OCI-LY1 (cell line): ENCODE results near the gene NPSR1.

Experiments used
- EZH2 ChIP-seq: fragments of 200-600 bp; sonication (generic), shearing (Covaris generic); IDR thresholded peaks from 2 replicates; pipeline ENCODE4 v1.8.0; 2017; ENCODE audit warnings: borderline replicate concordance, mixed run types, mild to moderate bottlenecking, antibody characterized with exemption, low read length, moderate library complexity, mixed read lengths
- TF ChIP-seq, protein P1 (sequence below): fragments of 200-600 bp; sonication (generic), shearing (Covaris generic); IDR thresholded peaks from 2 replicates; pipeline ENCODE4 v1.5.1; 2017; ENCODE audit warnings: mild to moderate bottlenecking, antibody characterized with exemption, low read length, moderate library complexity, mixed read lengths

- TF ChIP-seq, protein P1, sequence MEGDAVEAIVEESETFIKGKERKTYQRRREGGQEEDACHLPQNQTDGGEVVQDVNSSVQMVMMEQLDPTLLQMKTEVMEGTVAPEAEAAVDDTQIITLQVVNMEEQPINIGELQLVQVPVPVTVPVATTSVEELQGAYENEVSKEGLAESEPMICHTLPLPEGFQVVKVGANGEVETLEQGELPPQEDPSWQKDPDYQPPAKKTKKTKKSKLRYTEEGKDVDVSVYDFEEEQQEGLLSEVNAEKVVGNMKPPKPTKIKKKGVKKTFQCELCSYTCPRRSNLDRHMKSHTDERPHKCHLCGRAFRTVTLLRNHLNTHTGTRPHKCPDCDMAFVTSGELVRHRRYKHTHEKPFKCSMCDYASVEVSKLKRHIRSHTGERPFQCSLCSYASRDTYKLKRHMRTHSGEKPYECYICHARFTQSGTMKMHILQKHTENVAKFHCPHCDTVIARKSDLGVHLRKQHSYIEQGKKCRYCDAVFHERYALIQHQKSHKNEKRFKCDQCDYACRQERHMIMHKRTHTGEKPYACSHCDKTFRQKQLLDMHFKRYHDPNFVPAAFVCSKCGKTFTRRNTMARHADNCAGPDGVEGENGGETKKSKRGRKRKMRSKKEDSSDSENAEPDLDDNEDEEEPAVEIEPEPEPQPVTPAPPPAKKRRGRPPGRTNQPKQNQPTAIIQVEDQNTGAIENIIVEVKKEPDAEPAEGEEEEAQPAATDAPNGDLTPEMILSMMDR = no peak
- no peak for TF ChIP-seq EZH2
Observed at GRCh38 chr7:34850681-34851080, 192.7 kb downstream of the NPSR1 start.
